Stimulated activated CD4-positive, alpha-beta T cell treated with anti-CD3 and anti-CD28 coated beads, Interleukin-1b, Interleukin-23, amount 100 ng/mL, for 48 hours (primary cell): ENCODE results near the gene NAALADL2.
"Not testable (repeated sequence)": the region's sequence is repeated elsewhere in the genome, so short reads cannot be mapped to it uniquely, and the experiment has no call there.

Experiments used
- DNase-seq: peaks from one replicate; pipeline ENCODE4 v3.0.0-alpha.2; 2020

The NAALADL2 gene

DNA sequence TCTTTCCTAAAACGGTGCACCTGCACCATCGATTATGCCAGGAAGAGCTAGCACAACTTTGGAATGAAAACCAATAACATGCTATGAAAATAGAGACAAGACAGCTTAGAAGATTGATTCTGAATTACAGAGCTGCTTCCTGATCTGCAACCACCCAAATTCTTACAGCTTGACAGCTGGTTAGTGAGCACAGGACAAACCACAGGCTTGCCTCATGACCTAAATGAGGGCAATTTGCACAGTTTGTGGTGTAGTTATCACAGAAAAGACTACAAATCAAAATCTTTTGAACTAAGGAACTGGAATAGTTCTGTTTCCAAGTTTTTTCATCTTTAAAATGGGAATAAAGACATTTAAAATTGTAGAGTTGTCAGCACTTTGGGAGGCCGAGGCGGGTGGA lies 533.5 kb downstream of the NAALADL2 start:
- DNase-seq, result no peak

DNA sequence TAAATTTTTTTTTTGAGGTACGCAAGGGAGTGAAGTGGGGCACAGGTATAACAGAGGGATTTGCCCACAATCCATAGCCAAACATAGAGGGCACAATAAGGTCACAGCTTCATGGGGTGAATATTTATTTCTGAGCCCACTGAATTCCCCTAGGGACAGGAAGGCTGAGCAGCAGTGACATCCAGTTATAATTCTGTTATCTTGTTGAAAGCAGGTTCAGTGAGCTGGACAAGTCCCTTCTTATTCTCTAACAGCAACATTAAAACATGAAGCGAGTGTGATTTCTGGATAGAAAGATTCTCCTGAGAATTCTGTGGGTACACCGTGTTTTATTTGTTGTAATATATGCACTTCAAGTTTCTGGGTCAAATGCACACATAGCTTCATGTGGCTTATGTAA lies 538.2 kb downstream of the NAALADL2 start:
- DNase-seq, result no peak

DNA sequence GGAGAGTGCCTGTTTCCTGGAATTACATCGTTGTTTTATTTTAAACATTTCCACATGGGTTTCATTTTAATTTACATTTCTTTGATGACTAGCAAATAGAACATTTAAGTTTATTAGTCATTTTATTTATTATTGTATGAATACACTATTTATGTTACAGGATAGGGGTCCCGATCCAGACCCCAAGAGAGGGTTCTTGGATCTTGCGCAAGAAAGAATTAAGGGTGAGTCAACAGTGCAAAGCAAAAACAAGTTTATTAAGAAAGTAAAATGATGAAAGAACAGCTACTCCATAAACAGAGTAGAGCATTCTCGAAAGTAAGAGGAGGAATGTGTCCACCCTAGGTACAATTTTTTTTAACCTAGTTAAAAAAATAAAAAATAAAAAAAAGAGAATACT lies 539.5 kb downstream of the NAALADL2 start:
- no peak for DNase-seq

DNA sequence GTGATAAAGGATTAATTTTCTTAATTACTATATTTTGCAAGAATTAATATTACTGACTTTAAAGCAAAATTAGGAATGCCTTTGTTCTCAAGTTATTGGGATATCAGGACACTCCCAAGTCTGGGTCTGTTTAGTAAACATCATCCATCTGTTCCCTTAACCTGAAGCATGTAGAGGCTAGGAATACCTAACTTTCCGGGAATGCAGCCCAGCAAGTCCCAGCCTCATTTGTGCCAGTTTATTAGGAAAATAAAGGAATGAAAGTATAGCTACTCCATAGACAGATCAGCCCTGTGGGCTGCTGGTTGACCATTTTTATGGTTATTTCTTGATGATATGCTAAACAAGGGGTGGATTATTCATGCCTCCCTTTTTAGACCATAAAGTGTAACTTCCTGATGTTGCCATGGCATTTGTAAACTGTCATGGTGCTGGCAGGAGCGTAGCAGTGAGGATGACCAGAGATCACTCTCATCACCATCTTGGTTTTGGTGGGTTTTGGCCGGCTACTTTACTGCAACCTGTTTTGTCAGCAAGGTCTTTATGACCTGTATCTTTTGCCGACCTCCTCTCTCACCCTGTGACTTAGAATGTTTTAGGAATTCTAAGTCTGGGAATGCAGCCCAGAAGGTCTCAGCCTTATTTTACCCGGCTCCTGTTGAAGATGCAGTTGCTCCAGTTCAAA lies 540.2 kb downstream of the NAALADL2 start:
- no peak for DNase-seq

DNA sequence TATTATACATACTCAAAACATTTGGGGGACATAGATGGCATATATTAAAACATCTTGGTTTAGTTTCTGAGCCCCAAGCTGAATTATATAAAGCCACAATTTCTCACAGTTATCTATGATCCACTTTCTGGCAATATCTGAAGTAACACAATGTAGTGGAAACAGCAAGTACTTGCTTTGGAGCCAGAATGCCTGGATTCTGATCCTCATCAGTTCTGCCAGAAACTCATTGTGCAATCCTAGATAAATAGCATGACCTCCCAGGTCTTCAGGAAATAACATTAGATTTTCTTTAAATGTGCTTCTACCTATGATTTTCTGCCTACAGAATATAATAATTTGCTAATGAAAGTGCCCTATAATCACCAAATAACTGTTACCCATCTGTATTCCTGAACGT lies 544.9 kb downstream of the NAALADL2 start:
- no peak for DNase-seq

DNA sequence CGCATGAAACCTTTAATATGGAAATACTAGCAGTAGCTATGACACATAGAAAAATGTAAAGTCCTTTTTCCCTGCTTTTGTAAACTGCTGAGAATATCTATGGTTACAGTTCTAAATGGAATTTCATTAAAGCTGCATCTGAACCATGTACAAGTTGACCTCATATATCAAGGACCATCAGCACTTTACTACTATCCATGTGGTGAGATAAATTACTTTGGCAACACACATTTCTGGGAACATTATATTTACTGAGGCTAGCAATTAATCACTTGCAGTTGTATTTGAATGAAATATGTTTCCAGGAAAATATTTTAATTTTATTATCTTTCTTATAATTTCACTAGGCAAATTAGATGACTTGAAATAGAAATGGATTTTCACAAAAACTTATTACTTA lies 545.5 kb downstream of the NAALADL2 start:
- DNase-seq, result no peak

DNA sequence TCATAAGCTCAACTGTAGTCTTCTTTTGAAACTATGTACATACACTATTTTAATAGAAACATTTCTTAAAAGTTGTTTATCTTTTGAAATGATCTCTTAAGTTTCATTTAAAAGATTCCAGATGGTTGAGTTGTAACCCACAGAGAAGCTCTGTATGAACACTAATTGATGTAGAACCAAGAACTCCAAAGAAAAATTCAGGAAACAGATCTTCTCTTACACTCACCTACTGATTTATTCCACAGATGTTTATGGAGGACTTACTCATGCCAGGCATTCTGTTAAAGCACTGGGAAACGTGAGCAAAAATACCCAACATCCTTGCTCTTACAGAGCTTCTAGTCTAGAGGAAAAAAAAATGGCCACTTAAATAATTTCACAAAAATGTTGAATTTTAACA lies 551.1 kb downstream of the NAALADL2 start:
- no peak for DNase-seq

DNA sequence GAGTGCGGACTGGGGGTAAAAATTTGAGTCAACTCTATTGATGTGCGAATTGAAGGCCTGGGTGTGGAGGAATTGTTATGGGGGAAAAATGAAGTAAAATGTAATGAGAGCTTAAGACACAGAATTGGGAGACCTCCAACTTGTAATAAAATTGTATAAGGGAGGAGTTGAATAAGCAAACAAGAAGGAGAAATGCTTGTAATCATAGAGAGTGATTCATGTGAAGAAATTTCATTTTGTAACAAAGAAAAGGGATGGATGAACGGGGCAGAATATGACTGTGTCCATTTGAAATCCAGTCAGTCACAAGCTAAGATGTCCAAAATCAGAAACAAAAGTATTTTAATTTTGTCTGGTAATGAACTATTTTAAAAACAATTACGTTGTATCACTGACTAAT lies 552.3 kb downstream of the NAALADL2 start:
- no peak for DNase-seq

DNA sequence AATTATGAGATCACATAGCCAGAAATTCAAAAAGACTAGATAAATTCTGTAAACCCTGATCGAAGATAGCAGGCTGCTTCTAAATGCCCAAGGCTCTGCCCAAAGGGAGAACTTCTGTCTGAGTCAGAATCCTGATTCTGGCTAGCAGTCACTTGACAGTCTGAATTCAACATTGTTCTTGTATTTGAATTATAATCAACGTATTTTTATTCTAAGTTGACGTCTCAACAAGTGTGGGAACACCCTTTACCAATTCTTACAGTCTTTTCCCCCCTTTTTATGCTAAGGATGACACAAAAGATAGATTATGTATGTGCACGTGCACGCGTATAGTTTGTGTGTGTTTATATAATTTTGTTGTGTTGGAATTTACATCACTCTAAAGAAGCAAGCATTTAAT lies 552.8 kb downstream of the NAALADL2 start:
- no peak for DNase-seq

DNA sequence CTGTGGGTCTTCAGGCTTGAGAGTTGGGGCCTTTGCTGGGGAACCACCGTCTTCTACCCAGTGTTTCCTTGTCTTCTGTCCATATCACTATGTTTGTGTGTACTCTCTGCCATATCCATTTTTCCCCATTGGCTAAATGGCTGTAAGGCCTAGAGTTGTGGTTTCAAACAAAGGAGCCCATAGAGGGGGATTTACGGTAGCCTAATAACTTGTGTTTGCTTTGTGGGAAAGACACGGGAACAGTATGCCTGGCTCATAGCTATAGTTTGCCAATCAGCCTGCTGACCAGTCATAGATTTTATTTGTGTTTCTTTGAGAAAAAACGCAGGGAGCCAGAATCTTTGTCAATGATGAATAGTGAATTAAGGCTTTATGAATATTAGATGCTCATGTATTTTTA lies 554.8 kb downstream of the NAALADL2 start:
- no peak for DNase-seq

DNA sequence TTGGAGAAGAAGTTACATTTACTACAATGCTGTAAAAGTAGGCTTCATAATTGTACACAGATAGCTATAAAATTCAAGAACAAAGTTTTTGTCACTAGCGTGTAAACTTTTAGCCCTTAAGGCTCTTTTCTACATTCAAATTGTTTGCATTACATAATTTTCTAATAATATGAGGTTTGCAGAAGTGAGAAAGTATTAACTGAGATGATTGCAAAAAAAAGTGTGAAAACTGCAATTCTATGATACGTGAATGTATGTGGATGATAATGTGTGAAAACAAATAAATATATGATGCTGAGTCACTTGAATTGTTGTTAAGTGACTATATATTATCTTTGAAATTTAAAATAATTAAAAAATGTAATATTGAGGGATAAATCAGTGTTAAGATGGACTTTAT lies 557.5 kb downstream of the NAALADL2 start:
- no peak for DNase-seq

DNA sequence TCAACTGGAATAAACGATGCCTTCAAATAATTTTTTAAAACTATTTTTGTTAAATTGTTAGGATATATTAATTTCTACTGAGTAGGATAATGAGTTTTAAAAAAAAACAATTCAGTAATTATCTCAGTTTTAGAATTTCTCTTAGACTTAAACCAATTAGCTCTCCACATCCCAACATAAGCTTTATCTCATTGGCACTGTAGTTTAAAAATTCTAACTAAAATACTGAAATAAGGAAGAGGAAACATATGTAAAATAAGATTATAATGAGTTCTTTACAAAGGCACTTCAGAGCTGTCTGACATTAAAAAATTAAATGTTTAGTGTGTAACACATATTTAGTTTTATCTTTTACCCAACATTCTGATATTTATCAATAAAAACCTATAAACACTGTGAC lies 558.3 kb downstream of the NAALADL2 start:
- DNase-seq, result no peak

DNA sequence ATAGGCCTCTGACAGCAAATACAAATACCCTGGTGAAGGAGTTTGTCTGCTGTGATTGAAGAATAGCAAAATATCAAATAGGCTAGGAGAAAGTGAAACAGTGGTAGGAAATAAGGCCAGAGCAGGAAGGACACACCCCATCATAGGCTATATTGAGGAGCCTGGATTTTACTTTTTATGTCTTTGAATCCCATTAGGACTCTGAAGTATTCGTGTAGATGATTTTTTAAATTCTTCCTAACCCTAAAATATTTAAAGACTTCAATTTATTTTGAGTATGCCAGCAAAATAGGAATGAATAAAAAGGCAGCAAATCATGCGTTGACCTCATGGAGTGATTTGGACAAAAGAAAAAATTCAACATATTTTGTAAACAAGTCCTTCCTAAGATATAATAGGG lies 562.8 kb downstream of the NAALADL2 start:
- DNase-seq, result no peak

DNA sequence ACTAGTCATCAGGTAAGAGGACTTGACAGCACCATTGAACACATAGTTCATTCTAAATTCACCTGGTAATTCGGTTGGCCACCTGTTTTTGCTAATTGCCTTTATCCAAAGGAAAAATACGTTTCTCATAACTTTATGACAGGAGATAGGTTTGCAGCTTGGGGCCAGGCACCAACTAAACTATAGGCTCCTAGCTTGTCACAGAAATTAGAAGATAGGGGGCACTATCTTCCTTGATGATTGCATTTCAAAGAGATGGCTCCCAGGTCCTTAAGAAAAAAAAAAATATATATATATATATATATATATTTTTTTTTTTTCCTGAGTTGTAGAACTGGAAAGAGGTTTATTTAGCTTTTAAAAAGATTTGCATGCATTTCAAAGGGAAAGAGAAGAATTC lies 563.6 kb downstream of the NAALADL2 start:
- DNase-seq, result no peak

DNA sequence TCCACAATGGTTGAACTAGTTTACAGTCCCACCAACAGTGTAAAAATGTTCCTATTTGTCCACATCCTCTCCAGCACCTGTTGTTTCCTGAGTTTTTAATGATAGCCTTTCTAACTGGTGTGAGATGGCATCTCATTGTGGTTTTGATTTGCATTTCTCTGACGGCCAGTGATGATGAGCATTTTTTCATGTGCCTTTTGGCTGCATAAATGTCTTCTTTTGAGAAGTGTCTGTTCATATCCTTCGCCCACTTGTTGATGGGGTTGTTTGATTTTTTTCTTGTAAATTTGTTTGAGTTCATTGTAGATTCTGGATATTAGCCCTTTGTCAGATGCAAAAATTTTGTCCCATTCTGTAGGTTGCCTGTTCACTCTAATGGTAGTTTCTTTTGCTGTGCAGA lies 564.7 kb downstream of the NAALADL2 start:
- not testable (repeated sequence) for DNase-seq

DNA sequence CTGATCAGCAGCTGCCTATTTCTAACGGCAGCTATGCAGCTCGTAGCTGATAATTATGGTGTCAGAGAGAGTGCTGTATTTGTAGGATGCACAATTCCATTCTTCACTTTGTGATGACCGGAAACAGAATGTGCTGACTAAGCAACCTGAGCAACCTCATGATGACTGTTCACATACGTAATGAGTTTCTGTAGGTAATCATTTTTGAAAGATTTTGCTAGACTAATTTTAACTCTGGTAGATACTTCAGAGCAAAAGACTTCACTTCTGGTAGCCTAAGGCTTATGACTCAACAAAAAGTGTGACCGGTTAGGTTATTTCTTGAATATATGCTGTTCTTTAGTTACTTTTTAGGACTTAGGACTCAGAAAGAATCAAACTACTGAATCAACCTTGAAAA lies 567.7 kb downstream of the NAALADL2 start:
- no peak for DNase-seq

DNA sequence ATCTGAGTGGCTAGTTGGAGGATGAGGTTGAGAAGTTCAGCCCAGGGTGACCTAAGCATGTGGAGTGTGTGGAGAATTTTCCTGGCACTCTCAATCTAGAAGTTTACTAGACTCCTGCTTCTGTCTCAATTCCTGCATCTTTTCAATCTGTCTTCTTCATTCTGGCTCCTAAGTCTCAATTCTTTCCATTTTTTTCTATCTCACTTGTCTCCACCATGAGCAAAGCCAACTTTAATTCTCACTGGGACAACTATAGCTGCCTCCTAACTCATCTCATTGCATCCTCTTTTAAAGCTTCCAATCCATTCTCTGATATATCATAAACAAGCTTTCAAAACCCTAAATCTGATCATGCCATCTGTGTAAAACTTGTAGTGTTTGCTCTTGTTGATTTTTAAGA lies 569.3 kb downstream of the NAALADL2 start:
- no peak for DNase-seq

DNA sequence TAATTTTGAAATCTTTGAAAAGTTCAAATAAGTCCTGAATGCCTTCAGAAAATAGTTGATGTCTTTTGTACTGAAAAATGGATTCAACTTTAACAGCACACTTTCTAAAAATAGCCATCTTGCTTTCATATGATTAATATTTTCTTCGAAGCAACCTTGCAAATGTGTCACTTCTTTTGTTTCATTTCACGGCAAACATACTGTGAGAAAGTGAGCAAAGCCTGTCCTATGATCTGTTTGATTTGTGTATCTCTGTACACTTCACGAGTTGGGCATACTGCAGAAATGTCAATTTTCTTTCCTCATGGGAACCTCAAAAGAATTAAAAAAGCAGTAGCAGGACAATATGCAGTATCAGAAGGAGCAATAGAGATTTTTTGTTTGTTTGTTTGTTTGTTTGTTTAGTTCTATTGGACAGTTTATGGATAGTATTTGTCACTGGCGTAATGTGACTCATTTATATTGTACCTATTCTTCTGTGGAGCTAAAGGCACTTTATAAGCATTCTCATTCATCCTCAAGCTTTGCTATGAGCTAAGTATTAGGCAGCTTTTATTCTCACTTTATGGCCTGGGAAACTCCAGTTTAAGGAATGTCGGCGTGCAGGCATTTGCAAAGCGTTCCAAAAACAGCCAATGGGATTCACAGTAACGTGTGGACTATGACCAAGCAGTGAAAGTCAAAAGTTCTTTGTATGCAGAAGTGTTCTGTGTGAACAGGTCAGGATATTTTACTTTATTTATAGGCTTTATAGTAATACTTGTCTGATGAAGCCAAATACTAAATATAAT lies 572.0 kb downstream of the NAALADL2 start:
- DNase-seq, result no peak

DNA sequence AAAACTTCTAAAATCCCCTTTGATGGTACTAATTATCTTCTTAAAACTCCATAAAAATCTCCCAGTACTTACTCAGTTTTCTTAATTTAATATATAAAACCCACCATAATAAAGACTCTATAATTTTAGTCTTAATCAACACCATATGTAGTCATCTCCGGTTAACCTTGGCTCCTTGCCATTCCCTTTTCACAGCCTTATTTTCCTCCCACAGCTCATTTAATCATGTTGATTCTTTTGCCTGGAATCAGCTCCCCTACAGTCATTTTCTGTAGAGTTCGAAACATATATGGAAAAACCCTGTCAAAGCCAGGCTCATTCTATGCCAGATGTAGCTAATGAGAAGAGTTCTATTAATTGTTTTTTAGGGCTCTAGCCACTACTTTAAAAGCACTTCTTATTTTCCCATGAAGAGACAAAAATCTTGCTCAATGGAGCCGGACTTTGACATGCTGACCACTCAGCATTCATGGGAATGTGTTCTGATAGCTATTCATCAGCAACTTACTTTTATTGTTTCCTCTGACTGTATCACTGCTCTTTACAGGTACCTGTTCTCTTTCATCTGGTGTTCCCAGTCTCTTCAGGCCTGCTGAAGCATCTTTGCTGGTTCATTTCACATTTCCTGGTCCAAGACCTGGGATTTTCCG lies 573.4 kb downstream of the NAALADL2 start:
- DNase-seq, result no peak

DNA sequence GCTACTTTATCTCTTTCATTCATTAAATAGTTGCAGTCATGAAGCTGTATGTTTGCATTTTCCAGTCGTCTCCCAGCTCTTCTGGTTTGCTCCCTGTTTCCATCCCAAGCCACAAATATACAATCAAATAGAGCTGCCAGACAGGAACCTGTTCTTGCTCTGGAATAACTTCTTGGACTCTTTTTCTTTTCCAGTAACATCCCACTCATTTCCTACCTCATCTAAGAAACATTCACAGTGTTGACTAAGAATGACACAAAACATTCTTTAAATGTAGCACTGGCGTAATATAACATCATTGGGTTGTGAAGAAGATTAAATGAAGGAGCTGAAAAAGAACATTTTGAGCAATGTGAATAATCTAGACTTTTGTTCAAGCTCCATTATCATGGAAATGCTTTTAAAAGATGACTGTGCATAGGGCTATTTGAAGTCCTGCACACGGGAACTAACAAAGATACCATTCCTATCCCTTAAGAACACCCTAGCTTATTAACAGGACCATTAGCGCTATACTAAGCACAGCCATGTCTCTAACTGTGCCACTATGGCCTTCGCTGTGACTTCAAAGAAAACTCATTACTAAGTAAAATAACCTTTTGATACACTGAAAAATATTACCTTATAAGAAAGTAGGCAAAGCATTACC lies 574.0 kb downstream of the NAALADL2 start:
- no peak for DNase-seq

DNA sequence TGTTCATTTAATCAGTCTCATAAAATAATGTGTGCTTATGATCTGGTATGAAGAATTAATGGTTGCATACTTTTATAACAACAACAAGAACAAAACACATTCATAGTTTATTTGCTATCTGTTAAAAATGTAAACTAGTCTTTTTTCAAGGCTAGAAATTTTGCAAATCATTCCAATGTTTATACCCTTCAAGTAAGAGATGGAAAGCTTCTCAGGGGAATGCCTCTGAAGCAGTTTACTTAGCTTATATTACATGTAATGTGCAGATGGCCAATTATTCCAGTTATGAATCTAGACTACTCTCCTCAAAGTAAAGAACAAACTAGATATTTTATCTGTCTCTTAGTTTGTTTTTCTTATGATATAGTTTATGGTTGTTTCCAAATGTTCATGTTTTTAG lies 575.4 kb downstream of the NAALADL2 start:
- DNase-seq, result no peak

DNA sequence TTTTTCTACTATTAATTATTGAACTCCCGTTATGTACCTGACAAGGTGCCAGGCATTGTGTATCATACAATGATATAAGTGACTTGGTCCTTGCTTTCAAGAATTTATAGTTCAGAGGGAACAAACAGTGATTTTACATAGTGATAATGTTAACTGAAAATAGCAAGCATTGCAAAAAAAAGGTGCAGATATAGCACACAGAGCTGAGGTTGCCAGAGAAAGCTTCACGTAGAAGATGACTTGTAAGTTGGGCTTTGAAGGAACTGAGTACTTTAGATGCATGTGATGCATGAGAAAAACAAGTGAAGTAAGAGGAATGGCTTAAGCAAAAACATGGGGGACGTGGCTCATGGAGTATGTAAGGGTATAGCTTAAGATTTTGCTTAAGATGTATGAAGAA lies 584.5 kb downstream of the NAALADL2 start:
- DNase-seq, result no peak

DNA sequence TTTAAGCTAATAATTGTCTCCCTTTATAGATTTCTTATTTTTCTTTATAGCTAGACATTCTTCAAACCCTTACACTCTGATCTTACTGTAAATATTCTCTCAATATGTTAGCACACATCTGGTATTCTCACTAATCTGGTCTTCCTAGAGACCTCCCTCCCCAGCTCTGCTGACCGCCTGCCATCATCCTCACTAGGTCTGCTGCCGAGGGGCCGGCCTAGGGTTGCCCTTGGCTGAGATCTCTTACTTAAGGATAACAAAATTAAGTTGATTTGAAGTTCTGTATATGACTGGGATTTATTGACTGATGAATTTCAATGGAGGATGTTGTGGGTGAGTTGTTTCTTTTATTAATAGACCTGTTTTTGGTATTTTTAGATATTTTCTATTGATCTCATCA lies 586.6 kb downstream of the NAALADL2 start:
- DNase-seq, result no peak

DNA sequence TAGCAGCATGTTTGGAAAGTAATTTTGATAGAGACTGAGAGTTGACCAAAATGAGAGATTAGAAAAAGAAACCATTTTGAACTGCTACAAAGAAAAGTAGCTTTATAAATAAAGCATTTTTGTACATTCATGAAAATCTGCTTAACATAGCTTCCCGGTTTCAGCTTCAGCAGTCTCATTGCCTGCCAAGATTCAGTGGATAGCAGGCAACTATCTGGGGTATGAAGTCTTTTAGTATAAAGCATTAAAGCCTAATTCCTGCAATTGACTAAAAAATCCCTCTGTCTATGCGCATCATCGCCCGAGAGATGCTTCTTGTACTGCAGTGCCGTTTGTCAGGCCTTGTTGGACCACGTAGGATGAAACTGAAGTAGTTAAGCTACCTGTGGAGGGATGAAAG lies 588.4 kb downstream of the NAALADL2 start:
- DNase-seq, result no peak
